Neuron (in vitro differentiated cells): Measurements from ENCODE around the gene BTBD9.

ENCODE experiments used
- H2AFZ ChIP-seq: one replicate; pipeline ENCODE4 v1.6.1; 2013; ENCODE audit warnings: low read depth, mild to moderate bottlenecking, inconsistent platforms, low read length, moderate library complexity
- H3K27me3 ChIP-seq: one replicate; pipeline ENCODE4 v1.6.1; 2013; ENCODE audit warnings: low read length; ENCODE audit not compliant: insufficient read depth
- H3K36me3 ChIP-seq: one replicate; pipeline ENCODE4 v1.6.1; 2013; ENCODE audit warnings: low read length; ENCODE audit not compliant: insufficient read depth
- H3K4me1 ChIP-seq: one replicate; pipeline ENCODE4 v1.6.1; 2013; ENCODE audit warnings: low read length; ENCODE audit not compliant: insufficient read depth
- H3K4me3 ChIP-seq: 2 replicates; pipeline ENCODE4 v1.5.1; 2013; ENCODE audit warnings: mild to moderate bottlenecking, low read length, moderate library complexity
- H3K9me3 ChIP-seq: one replicate; pipeline ENCODE4 v1.6.1; 2013; ENCODE audit warnings: low read length

Gene BTBD9

GRCh38 chr6:38166411-38167240 lies 473.1 kb downstream of the BTBD9 start:
- H3K9me3 ChIP-seq: no peaks in the 10 kb centered on the region
- H3K36me3 ChIP-seq: no peaks in the 10 kb centered on the region
- H3K27me3 ChIP-seq: no peaks in the 10 kb centered on the region

GRCh38 chr6:38164671-38165108 lies 475.0 kb downstream of the BTBD9 start:
- H3K4me1 ChIP-seq: no peaks in the 10 kb centered on the region
- no peaks in the 10 kb centered on the region for H3K36me3 ChIP-seq
- no peak overlapping the region for H2AFZ ChIP-seq
- no peaks in the 10 kb centered on the region for H3K27me3 ChIP-seq
- no peak overlapping the region for H3K4me3 ChIP-seq
- peaks cover 5% of the 10 kb centered on the region for H3K9me3 ChIP-seq

More at GRCh38 chr6:38166411-38167240, 473.1 kb downstream of the BTBD9 start:
- Histone ChIP-seq H2AFZ (no peak overlapping the region), H3K4me1 (peaks cover 7% of the 10 kb centered on the region), H3K4me3 (no peak overlapping the region)

GRCh38 chr6:38164131-38164481 lies 475.6 kb downstream of the BTBD9 start:
- Histone ChIP-seq H3K4me1 (no peaks in the 10 kb centered on the region), H2AFZ (no peak overlapping the region), H3K9me3 (peaks cover 5% of the 10 kb centered on the region), H3K36me3 (no peaks in the 10 kb centered on the region), H3K27me3 (no peaks in the 10 kb centered on the region), H3K4me3 (no peak overlapping the region)

GRCh38 chr6:38163186-38164130 lies 476.3 kb downstream of the BTBD9 start:
- H2AFZ ChIP-seq: no peak overlapping the region
- no peaks in the 10 kb centered on the region for H3K36me3 ChIP-seq
- H3K4me3 ChIP-seq: no peak overlapping the region
- no peaks in the 10 kb centered on the region for H3K4me1 ChIP-seq
- H3K9me3 ChIP-seq: peaks cover 5% of the 10 kb centered on the region
- no peaks in the 10 kb centered on the region for H3K27me3 ChIP-seq

GRCh38 chr6:38162493-38163185 lies 477.1 kb downstream of the BTBD9 start:
- H3K4me1 ChIP-seq: no peaks in the 10 kb centered on the region
- H3K9me3 ChIP-seq: peaks cover 5% of the 10 kb centered on the region
- no peak overlapping the region for H3K4me3 ChIP-seq
- H2AFZ ChIP-seq: no peak overlapping the region
- no peaks in the 10 kb centered on the region for H3K36me3 ChIP-seq
- H3K27me3 ChIP-seq: no peaks in the 10 kb centered on the region

GRCh38 chr6:38161754-38162492 lies 477.8 kb downstream of the BTBD9 start:
- Histone ChIP-seq H3K27me3 (no peaks in the 10 kb centered on the region), H2AFZ (no peak overlapping the region), H3K4me3 (no peak overlapping the region), H3K36me3 (peaks cover 3% of the 10 kb centered on the region), H3K4me1 (no peaks in the 10 kb centered on the region), H3K9me3 (peaks cover 5% of the 10 kb centered on the region)

GRCh38 chr6:38161331-38161730 lies 478.4 kb downstream of the BTBD9 start:
- Histone ChIP-seq H3K27me3 (no peaks in the 10 kb centered on the region), H3K4me3 (no peak overlapping the region), H3K9me3 (peaks cover 5% of the 10 kb centered on the region), H3K4me1 (no peaks in the 10 kb centered on the region), H2AFZ (no peak overlapping the region), H3K36me3 (peaks cover 3% of the 10 kb centered on the region)

- peaks cover 5% of the 10 kb centered on the region for H3K9me3 ChIP-seq
- H3K36me3 ChIP-seq: peaks cover 3% of the 10 kb centered on the region
- H3K4me1 ChIP-seq: no peaks in the 10 kb centered on the region
- no peak overlapping the region for H3K4me3 ChIP-seq
- H3K27me3 ChIP-seq: no peaks in the 10 kb centered on the region
- no peak overlapping the region for H2AFZ ChIP-seq
Observed at GRCh38 chr6:38160831-38161230, 478.9 kb downstream of the BTBD9 start.

- H3K27me3 ChIP-seq: no peaks in the 10 kb centered on the region
- H3K4me3 ChIP-seq: no peak overlapping the region
- peaks cover 3% of the 10 kb centered on the region for H3K36me3 ChIP-seq
- no peaks in the 10 kb centered on the region for H3K4me1 ChIP-seq
- H2AFZ ChIP-seq: no peak overlapping the region
- H3K9me3 ChIP-seq: peaks cover 5% of the 10 kb centered on the region
Observed at GRCh38 chr6:38159596-38159995, 480.1 kb downstream of the BTBD9 start.

GRCh38 chr6:38158762-38159350 lies 480.9 kb downstream of the BTBD9 start:
- Histone ChIP-seq H3K4me3 (no peak overlapping the region), H3K36me3 (peaks cover 3% of the 10 kb centered on the region), H3K27me3 (no peaks in the 10 kb centered on the region), H3K4me1 (no peaks in the 10 kb centered on the region), H2AFZ (no peak overlapping the region), H3K9me3 (peaks cover 5% of the 10 kb centered on the region)

- peaks cover 7% of the 10 kb centered on the region for H3K36me3 ChIP-seq
- H3K4me1 ChIP-seq: no peaks in the 10 kb centered on the region
- H2AFZ ChIP-seq: no peak overlapping the region
- H3K27me3 ChIP-seq: no peaks in the 10 kb centered on the region
- H3K9me3 ChIP-seq: peaks cover 5% of the 10 kb centered on the region
- H3K4me3 ChIP-seq: no peak overlapping the region
Observed at GRCh38 chr6:38157905-38158304, 481.8 kb downstream of the BTBD9 start.
